GM12873 (cell line): ENCODE measurements around the gene FGFBP3.

Source experiments
- CTCF ChIP-seq: IDR thresholded peaks from 2 replicates; pipeline ENCODE4 v1.5.1; 2012; ENCODE audit warnings: low read depth, mild to moderate bottlenecking, moderate library complexity, low read length, control low read depth; ENCODE audit not compliant: insufficient read depth; ENCODE audit errors: missing control alignments

Gene FGFBP3

DNA sequence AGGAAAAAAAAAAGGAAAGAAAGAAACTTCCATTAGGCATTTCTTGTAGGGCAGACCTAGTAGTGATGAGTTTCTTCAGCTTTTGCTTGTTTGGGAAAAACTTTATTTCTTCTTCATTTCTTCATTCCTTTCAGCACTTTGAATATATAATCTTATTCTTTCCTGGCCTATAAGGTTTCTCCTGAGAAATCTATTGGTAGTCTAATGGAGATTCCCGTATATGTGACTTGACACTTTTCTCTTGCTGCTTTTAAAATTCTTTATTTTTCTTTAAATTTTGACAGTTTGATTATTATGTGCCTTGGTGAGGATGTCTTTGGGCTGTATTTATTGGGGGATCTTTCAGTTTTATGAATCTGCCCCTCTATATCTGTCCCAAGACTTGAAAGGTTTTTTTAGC is 10.4 kb upstream of the FGFBP3 start:
- TF ChIP-seq CTCF, result no peak

DNA sequence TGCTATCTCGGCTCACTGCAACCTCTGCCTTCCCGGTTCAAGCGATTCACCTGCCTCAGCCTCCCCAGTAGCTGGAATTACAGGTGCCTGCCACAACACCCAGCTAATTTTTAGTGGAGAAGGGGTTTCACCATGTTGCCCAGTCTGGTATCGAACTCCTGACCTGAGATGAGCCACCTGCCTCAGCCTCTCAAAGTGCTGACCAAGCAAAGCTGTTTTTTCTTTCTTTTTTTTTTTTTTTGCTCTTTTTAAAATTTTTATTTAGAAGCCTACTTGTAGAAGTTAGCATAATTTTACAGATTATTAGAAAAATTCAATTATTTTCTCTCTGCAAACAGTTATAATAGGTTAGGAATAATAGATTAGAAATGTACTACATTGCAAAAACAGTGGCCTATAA is 1.2 kb upstream of the FGFBP3 start:
- TF ChIP-seq CTCF, result no peak

DNA sequence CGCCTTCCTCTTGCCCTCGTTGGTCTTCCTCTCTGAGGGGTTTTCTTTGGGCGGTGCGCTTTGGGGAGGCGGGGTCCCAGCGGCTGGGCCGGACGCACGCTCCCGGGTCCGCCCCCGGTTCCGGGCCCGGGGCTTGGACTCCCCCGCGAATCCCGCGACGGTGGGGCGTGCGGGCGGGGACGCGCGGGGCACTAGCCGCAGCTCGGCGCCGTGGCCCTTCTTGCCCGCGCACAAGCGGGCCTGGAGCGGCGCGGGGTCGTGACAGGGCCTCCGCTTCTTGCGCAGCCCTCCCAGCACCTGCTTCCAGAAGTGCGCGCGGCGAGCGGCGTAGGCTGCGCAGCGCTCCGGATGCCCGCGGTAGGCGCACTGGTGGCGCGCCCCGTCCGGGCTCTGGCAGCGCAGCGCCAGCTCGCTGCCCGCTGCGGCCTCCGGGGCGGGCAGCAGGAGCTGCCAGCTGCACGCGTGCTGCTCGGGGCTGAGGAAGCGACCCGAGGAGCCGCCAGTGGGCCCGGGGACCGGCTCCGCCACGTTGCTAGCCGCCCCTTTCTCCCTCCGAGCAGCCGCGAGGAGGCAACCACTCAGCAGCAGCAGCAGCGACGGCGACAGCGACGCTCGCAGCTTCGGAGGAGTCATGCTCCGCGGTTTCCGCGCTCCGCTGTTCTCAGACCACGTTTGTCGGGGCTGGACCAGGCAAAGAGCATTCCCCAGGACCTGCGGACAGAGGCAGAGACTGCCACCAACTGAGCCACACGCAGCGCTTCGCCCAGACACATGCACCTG is 759 bp downstream of the FGFBP3 start:
- TF ChIP-seq CTCF, result peak; percentile 54

GRCh38 chr10:91907914-91908336 is 1.4 kb downstream of the FGFBP3 start:
- no peak for TF ChIP-seq CTCF

- no peak for TF ChIP-seq CTCF
Observed at GRCh38 chr10:91907033-91907594, 2.2 kb downstream of the FGFBP3 start.

DNA sequence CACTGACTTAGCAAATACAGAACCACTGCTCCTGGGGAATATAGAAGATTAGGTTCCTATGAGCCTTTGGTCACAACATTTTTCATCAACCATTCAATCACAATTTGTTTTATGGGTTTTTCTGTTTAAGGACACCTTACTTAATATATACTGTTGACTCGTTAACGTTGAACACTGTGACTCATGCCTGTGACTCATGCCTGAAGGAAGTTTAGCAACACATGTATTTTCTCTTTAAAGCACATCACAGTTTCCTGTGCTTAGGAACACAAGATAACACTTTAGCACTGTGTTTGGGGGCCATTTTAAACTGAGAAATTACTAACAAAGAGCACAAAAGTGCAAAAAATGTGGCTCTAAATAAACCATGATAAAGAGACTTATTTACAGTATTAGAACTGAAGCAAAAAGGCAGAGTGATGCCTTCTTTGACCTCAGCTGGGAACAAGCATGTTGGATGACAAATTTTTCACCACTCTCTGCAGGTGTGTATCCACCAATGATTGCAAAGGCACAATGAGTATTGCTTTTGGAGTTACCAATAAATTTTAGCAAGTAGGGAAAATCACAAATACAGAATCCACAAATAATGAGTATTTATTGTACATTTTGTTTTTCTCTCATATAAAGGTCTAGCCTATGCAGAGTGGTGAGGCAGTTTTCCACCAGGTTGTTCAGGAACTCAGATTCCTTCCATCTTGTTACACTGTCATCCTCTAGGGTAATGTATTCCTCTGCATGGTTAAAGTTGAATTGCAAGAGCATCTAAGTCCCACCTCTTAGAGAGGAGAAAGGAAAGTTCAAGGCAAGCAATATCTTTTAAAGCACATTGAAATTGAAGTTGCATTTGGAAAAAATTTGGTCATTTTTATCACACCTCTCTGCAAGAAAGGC is 7.3 kb downstream of the FGFBP3 start:
- no peak for TF ChIP-seq CTCF

DNA sequence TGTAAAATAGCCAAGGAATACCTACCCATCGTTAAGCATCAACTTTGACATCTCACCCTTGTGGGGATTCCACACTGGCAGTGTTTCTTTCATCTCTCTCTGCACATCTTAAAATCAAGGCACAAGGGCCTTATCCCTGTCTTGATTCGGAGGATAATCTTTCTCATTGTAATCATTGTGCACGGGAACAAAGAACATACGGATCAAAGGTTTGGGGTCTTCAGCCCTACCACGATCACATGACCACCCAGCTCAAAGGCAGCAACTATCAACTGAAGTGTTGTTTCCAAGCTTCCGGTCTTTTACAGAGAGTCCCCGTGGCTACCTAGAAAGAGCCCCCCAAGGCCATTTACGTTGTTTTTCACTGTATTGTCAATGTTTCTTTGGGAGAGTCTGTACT is 11.9 kb downstream of the FGFBP3 start:
- no peak for TF ChIP-seq CTCF
